ENCODE data around the gene HSPB8.
A peak's percentile ranks its signal among the peaks of the same experiment; 100 is the strongest.

HSPB8 gene

DNA sequence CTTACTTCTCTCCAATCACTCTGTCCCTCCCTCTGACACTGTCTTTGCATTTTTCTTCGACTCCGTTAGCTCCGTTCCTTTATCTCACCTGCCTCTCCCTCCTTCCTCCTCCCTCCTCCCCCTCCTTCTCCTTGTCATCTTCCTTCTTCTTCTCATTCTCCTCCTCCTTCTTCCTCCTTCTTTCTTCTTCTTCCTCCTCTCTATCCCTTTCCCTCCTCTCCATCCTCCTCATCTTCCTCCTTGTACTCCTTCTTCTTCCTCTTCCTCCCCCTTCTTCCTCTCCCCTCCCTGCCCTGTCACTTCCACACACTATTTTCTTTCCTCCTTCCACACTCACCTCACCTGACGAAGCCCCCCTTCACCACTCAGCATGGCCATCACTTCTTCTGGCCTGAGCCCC, 53.0 kb downstream of the HSPB8 start:
- TF ChIP-seq CTCF (IDR thresholded peaks at IDR 0.05; ENCODE audit: insufficient read depth, missing control alignments): no peak
- DNase-seq (ENCODE audit: insufficient read length, low spot score): no peak
- FAIRE-seq: no peak

GRCh38 chr12:119235197-119235751, 56.5 kb downstream of the HSPB8 start:
- peak; percentile 34 for TF ChIP-seq CTCF (IDR thresholded peaks at IDR 0.05; ENCODE audit: insufficient read depth, missing control alignments)
- DNase-seq (ENCODE audit: insufficient read length, low spot score): no peak
- no peak for FAIRE-seq

DNA sequence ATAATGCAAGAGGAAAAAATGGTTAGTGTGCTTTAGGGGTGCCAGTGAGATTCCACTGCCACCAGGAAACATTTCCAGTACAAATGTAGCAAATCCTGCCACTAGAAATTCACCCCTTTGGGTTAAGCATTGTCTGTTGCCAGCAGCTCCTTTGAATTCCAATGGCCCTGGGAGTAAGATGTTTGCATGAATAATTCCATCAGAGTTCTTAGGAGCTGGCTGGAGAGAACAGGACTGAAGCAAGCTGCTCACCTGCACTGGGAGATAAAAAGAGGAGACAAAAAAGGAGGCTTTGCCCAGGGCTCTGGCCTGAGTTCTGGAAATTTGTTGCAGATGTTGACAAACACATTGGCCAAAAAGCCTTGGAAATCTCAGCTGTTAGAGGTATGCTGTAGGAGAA, 57.6 kb downstream of the HSPB8 start:
- peak; percentile 69 for FAIRE-seq
- DNase-seq (ENCODE audit: insufficient read length, low spot score): no peak
- TF ChIP-seq CTCF (IDR thresholded peaks at IDR 0.05; ENCODE audit: insufficient read depth, missing control alignments): no peak

DNA sequence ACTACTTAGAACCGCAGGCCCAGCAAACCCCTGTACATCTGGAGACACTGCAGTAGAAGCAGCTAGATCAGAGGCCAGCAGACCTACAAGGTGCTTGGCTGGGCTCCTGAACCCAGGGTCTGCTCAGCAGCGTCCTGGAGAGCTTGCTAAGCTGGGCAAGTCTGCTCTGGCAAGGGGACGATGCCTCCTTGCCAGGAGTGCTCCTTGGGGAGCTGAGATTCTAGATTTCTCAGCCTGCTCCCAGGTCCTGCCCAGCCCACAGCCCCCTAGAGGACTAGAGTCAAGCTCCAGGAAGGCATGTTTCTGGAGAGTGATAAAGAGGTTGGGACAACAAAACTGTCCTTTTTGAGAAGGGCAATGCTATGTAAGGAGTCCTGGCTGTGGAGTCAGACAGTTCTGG, 60.3 kb downstream of the HSPB8 start:
- DNase-seq (ENCODE audit: insufficient read length, low spot score) (no peak), FAIRE-seq (no peak)
- peak; percentile 5 for TF ChIP-seq CTCF (IDR thresholded peaks at IDR 0.05; ENCODE audit: insufficient read depth, missing control alignments)

GRCh38 chr12:119241049-119241448, 62.3 kb downstream of the HSPB8 start:
- FAIRE-seq: no peak
- DNase-seq (ENCODE audit: insufficient read length, low spot score): no peak
- no peak for TF ChIP-seq CTCF (IDR thresholded peaks at IDR 0.05; ENCODE audit: insufficient read depth, missing control alignments)

- FAIRE-seq (no peak), DNase-seq (ENCODE audit: insufficient read length, low spot score) (no peak)
- TF ChIP-seq CTCF (IDR thresholded peaks at IDR 0.05; ENCODE audit: insufficient read depth, missing control alignments): no peak
Observed at GRCh38 chr12:119241580-119242169, 62.9 kb downstream of the HSPB8 start.

All from D721Med (cell line).